Calu3 (cell line): ENCODE measurements around the gene TLX1. TPM values are rescaled to one million over a fixed set of nuclear protein-coding genes. Genes with fewer than 3 reads are reported as not detected.
A peak's percentile ranks its signal among the peaks of the same experiment; 100 is the strongest.

ENCODE experiments used
- BruUV-seq: library from RNA; stranded (reverse); fragments of 400-500 nt; replicated peaks from 2 replicates; lab custom pipeline; 2021; lab: Mats Ljungman, UMichigan
- CTCF ChIA-PET: fragments of 300-600 bp; sonication (Branson Sonifier 250); formaldehyde crosslinking; loops from one replicate; lab custom pipeline; 2022; ENCODE audit warnings: antibody characterized with exemption; lab: Charles Lee
- DNase-seq: peaks from one replicate; pipeline ENCODE4 v3.0.0; 2022
- H3K27ac Mint-ChIP-seq: one replicate; pipeline ENCODE4 v1.8.0; 2022; ENCODE audit warnings: mixed read lengths; ENCODE audit not compliant: unreplicated experiment
- H3K27me3 Mint-ChIP-seq: one replicate; pipeline ENCODE4 v1.8.0; 2022; ENCODE audit warnings: mixed read lengths; ENCODE audit not compliant: unreplicated experiment
- H3K36me3 Mint-ChIP-seq: one replicate; pipeline ENCODE4 v1.8.0; 2022; ENCODE audit warnings: mild to moderate bottlenecking, moderate library complexity, mixed read lengths; ENCODE audit not compliant: insufficient read depth, unreplicated experiment
- H3K4me1 Mint-ChIP-seq: one replicate; pipeline ENCODE4 v1.8.0; 2022; ENCODE audit warnings: mild to moderate bottlenecking, low read depth, mixed read lengths; ENCODE audit not compliant: unreplicated experiment
- H3K4me3 Mint-ChIP-seq: one replicate; pipeline ENCODE4 v1.8.0; 2022; ENCODE audit warnings: mild to moderate bottlenecking, low read depth, moderate library complexity, mixed read lengths; ENCODE audit not compliant: unreplicated experiment
- H3K9me3 Mint-ChIP-seq: one replicate; pipeline ENCODE4 v1.8.0; 2022; ENCODE audit warnings: low read depth, mixed read lengths; ENCODE audit not compliant: unreplicated experiment
- CTCF ChIP-seq: fragments of 200-600 bp; IDR thresholded peaks from one replicate; pipeline ENCODE4 v1.8.0; 2022; ENCODE audit warnings: antibody characterized with exemption; ENCODE audit not compliant: unreplicated experiment
- intact Hi-C: fragments of 100-400 bp; cut with micrococcal nuclease; formaldehyde crosslinking; loops from one replicate; pipeline ENCODE4 v1.10.0; 2022; ENCODE audit not compliant: unreplicated experiment
- total RNA-seq: library from RNA; stranded (reverse); gene quantifications from 2 replicates; pipeline ENCODE4 v1.2.3, GENCODE V29; 2022

The TLX1 gene
- total RNA-seq, 1 experiment from 2014 or later, result not detected

GRCh38 chr10:101118031-101118430 lies 13.1 kb upstream of the TLX1 start:
- CTCF ChIA-PET, result interaction anchor here (1.1 kb wide), 1 partner anchor 23 kb away, joined by 5 read pairs; no protein-coding TSS in a partner anchor
- H3K4me1 Mint-ChIP-seq, result peaks cover 13% of the 10 kb centered on the region
- H3K4me3 Mint-ChIP-seq, result no peak overlapping the region
- no TSS peak for BruUV-seq
- peaks cover 5% of the 10 kb centered on the region for H3K36me3 Mint-ChIP-seq
- no peak for TF ChIP-seq CTCF
- peaks cover 50% of the 10 kb centered on the region for H3K27me3 Mint-ChIP-seq
- DNase-seq, result no peak
- H3K27ac Mint-ChIP-seq, result no peak overlapping the region
- intact Hi-C loops, result no loop called here
- H3K9me3 Mint-ChIP-seq, result no peaks in the 10 kb centered on the region

- BruUV-seq, result no TSS peak
- no peak for TF ChIP-seq CTCF
- Mint-ChIP-seq H3K4me3 (peak overlapping the region; percentile 84), H3K9me3 (no peaks in the 10 kb centered on the region), H3K4me1 (peaks cover 24% of the 10 kb centered on the region), H3K27ac (no peak overlapping the region), H3K27me3 (peaks cover 53% of the 10 kb centered on the region), H3K36me3 (peaks cover 5% of the 10 kb centered on the region)
- intact Hi-C loops, result no loop called here
- CTCF ChIA-PET, result no interaction called here
- DNase-seq, result no peak
These were observed 10.6 kb upstream of the TLX1 start for GRCh38 chr10:101120520-101120883.

GRCh38 chr10:101120884-101121653 lies 10.0 kb upstream of the TLX1 start:
- DNase-seq, result no peak
- Mint-ChIP-seq H3K4me1 (peaks cover 24% of the 10 kb centered on the region), H3K27me3 (peaks cover 59% of the 10 kb centered on the region), H3K27ac (no peak overlapping the region), H3K9me3 (no peaks in the 10 kb centered on the region), H3K4me3 (peak overlapping the region; percentile 84), H3K36me3 (peaks cover 5% of the 10 kb centered on the region)
- CTCF ChIA-PET, result no interaction called here
- no peak for TF ChIP-seq CTCF
- intact Hi-C loops, result no loop called here
- no TSS peak for BruUV-seq

GRCh38 chr10:101121654-101122031 lies 9.5 kb upstream of the TLX1 start:
- no peak for TF ChIP-seq CTCF
- intact Hi-C loops, result no loop called here
- no peaks in the 10 kb centered on the region for H3K9me3 Mint-ChIP-seq
- peaks cover 65% of the 10 kb centered on the region for H3K27me3 Mint-ChIP-seq
- no peak for DNase-seq
- peak overlapping the region; percentile 84 for H3K4me3 Mint-ChIP-seq
- H3K36me3 Mint-ChIP-seq, result peaks cover 5% of the 10 kb centered on the region
- peaks cover 24% of the 10 kb centered on the region for H3K4me1 Mint-ChIP-seq
- CTCF ChIA-PET, result no interaction called here
- no peak overlapping the region for H3K27ac Mint-ChIP-seq
- BruUV-seq, result no TSS peak
